ENCODE measurements around the gene RABGAP1L.

The RABGAP1L gene

GRCh38 chr1:174744886-174745285, 585.6 kb downstream of the RABGAP1L start (continued):
- TF ChIP-seq FEZF1 (tag by site-specific recombination; IDR thresholded peaks at IDR 0.05) (no peak), ZNF211 (tag by site-specific recombination; IDR thresholded peaks at IDR 0.05; ENCODE audit: low read depth) (no peak), AEBP2 (tag by site-specific recombination; IDR thresholded peaks at IDR 0.05; ENCODE audit: borderline replicate concordance) (no peak), ATF2 (tag by site-specific recombination; IDR thresholded peaks at IDR 0.05; ENCODE audit: low read depth) (no peak), ZNF214 (tag by site-specific recombination; IDR thresholded peaks at IDR 0.05; ENCODE audit: borderline replicate concordance) (no peak), PRDM2 (tag by site-specific recombination; IDR thresholded peaks at IDR 0.05; ENCODE audit: borderline replicate concordance) (no peak), ZNF404 (tag by site-specific recombination; IDR thresholded peaks at IDR 0.05) (no peak), ZNF580 (tag by site-specific recombination; IDR thresholded peaks at IDR 0.05) (no peak)

- no peak overlapping the region for H3K27ac ChIP-seq (ENCODE audit: extremely low read depth, low read depth, low read length)
- ChIA-PET POLR2A (no interaction called here), CTCF (interaction anchor here (0.7 to 7.0 kb wide), 6 partner anchors 8 to 491 kb away, joined by 3 to 76 read pairs (median 3); no protein-coding TSS in a partner anchor)
- H3K36me3 ChIP-seq (ENCODE audit: control insufficient read depth in 2 of 2, insufficient read depth in 1 of 2, low read length in 2 of 2) = no peaks in the 10 kb centered on the region
- no peaks in the 10 kb centered on the region for H3K9me3 ChIP-seq (ENCODE audit: control insufficient read depth, insufficient read depth, low read depth, low read length)
- H3K4me1 ChIP-seq (ENCODE audit: control insufficient read depth, insufficient read depth, low read length) = no peaks in the 10 kb centered on the region
- no peak overlapping the region for H3K4me3 ChIP-seq (ENCODE audit: low read depth, low read length)
- TF ChIP-seq KLF8 (tag by site-specific recombination; IDR thresholded peaks at IDR 0.05) = no peak
- no peak for TF ChIP-seq ELK4 (IDR thresholded peaks at IDR 0.05; ENCODE audit: borderline replicate concordance, low read depth, low read length)
- TF ChIP-seq ZBTB8A (tag by site-specific recombination; IDR thresholded peaks at IDR 0.05) = no peak
- no peak for TF ChIP-seq HOXD13 (CRISPR knock-in tag; IDR thresholded peaks at IDR 0.05; ENCODE audit: borderline replicate concordance)
- TF ChIP-seq ZNF473 (tag by site-specific recombination; IDR thresholded peaks at IDR 0.05) = no peak
- TF ChIP-seq GLI4 (tag by site-specific recombination; IDR thresholded peaks at IDR 0.05) = no peak
- no peak for TF ChIP-seq ZNF529 (tag by site-specific recombination; IDR thresholded peaks at IDR 0.05; ENCODE audit: insufficient replicate concordance)
- TF ChIP-seq ZNF391 (tag by site-specific recombination; IDR thresholded peaks at IDR 0.05; ENCODE audit: borderline replicate concordance, low read depth) = no peak
- no peak for TF ChIP-seq ZNF157 (tag by site-specific recombination; IDR thresholded peaks at IDR 0.05)
- TF ChIP-seq BCL11A (tag by site-specific recombination; IDR thresholded peaks at IDR 0.05; ENCODE audit: low read depth) = no peak
- no peak for TF ChIP-seq RBAK (tag by site-specific recombination; IDR thresholded peaks at IDR 0.05)
- TF ChIP-seq ZSCAN5A (tag by site-specific recombination; IDR thresholded peaks at IDR 0.05) = no peak
- TF ChIP-seq ZBTB10 (tag by site-specific recombination; IDR thresholded peaks at IDR 0.05) = no peak
These were observed 586.9 kb downstream of the RABGAP1L start for GRCh38 chr1:174746024-174746808.

Measured in HEK293 (cell line).